OCI-LY7 (cell line): ENCODE measurements around the gene C14orf93. TPM values are rescaled to one million over a fixed set of nuclear protein-coding genes. Genes with fewer than 3 reads are reported as not detected.
A peak's percentile ranks its signal among the peaks of the same experiment; 100 is the strongest.

Experiments used
- BruUV-seq: library from RNA; stranded (reverse); fragments of 400-500 nt; replicated peaks from 2 replicates; lab custom pipeline; 2021; lab: Mats Ljungman, UMichigan
- CTCF ChIA-PET: fragments of 300-600 bp; sonication (Branson Sonifier 250); formaldehyde crosslinking; loops from one replicate; lab custom pipeline; 2022; ENCODE audit warnings: antibody characterized with exemption; ENCODE audit not compliant: unreplicated experiment; lab: Charles Lee
- POLR2A ChIA-PET: fragments of 300-600 bp; sonication (Branson Sonifier 250); formaldehyde crosslinking; loops from one replicate; lab custom pipeline; 2022; ENCODE audit warnings: antibody characterized with exemption; lab: Charles Lee
- DNase-seq: peaks from one replicate; pipeline ENCODE4 v3.0.0-alpha.2; 2015; ENCODE audit warnings: low spot score
- H2AFZ ChIP-seq: fragments of 200-600 bp; sonication (generic), shearing (Covaris generic); 2 replicates; pipeline ENCODE4 v1.6.1; 2014; ENCODE audit warnings: mild to moderate bottlenecking, antibody characterized with exemption, low read length, moderate library complexity
- H3K27ac ChIP-seq: fragments of 200-600 bp; sonication (generic); 2 replicates; pipeline ENCODE4 v1.5.1; 2014; ENCODE audit warnings: mixed run types, low read depth, mild to moderate bottlenecking, moderate library complexity, low read length, inconsistent platforms; ENCODE audit not compliant: poor library complexity, severe bottlenecking
- H3K36me3 ChIP-seq: fragments of 200-600 bp; sonication (generic); 2 replicates; pipeline ENCODE4 v1.6.1; 2014; ENCODE audit warnings: mild to moderate bottlenecking, antibody characterized with exemption, low read length, moderate library complexity, mixed read lengths; ENCODE audit not compliant: insufficient read depth
- H3K4me1 ChIP-seq: fragments of 200-600 bp; sonication (generic); 2 replicates; pipeline ENCODE4 v1.5.1; 2014; ENCODE audit warnings: mild to moderate bottlenecking, low read length; ENCODE audit not compliant: insufficient read depth, poor library complexity, severe bottlenecking
- H3K4me2 ChIP-seq: fragments of 200-600 bp; sonication (generic); 2 replicates; pipeline ENCODE4 v1.6.1; 2014; ENCODE audit warnings: mild to moderate bottlenecking, low read length
- H3K4me3 ChIP-seq: fragments of 200-600 bp; sonication (generic); 2 replicates; pipeline ENCODE4 v1.5.1; 2014; ENCODE audit warnings: mild to moderate bottlenecking, low read depth, low read length; ENCODE audit not compliant: poor library complexity, severe bottlenecking
- H3K79me2 ChIP-seq: fragments of 200-600 bp; sonication (generic); 2 replicates; pipeline ENCODE4 v1.6.1; 2016; ENCODE audit warnings: low read depth, mild to moderate bottlenecking, low read length, moderate library complexity, mixed read lengths; ENCODE audit not compliant: insufficient read depth
- H3K9me2 ChIP-seq: fragments of 200-600 bp; sonication (generic); 2 replicates; pipeline ENCODE4 v1.6.1; 2016; ENCODE audit warnings: mild to moderate bottlenecking, low read length, mixed read lengths; ENCODE audit not compliant: insufficient read depth
- H3K9me3 ChIP-seq: fragments of 200-600 bp; sonication (generic); 2 replicates; pipeline ENCODE4 v1.6.1; 2014; ENCODE audit warnings: mild to moderate bottlenecking, mixed run types, low read length, mixed read lengths
- H4K20me1 ChIP-seq: fragments of 200-600 bp; sonication (generic); 2 replicates; pipeline ENCODE4 v1.6.1; 2014; ENCODE audit warnings: mild to moderate bottlenecking, antibody characterized with exemption, low read length, moderate library complexity, mixed read lengths; ENCODE audit not compliant: insufficient read depth
- CTCF ChIP-seq: fragments of 200-600 bp; sonication (generic); conservative IDR thresholded peaks from 2 replicates; pipeline ENCODE4 v1.5.1; 2014; ENCODE audit warnings: mild to moderate bottlenecking, antibody characterized with exemption, low read length, moderate library complexity, mixed read lengths
- EZH2phosphoT487 ChIP-seq: fragments of 200-600 bp; sonication (generic); IDR thresholded peaks from 2 replicates; pipeline ENCODE4 v1.6.1; 2018; ENCODE audit warnings: low read depth, borderline replicate concordance, mild to moderate bottlenecking, mixed run types, antibody characterized with exemption, low read length, moderate library complexity, mixed read lengths
- intact Hi-C: fragments of 100-400 bp; cut with micrococcal nuclease; formaldehyde crosslinking; loops from one replicate; pipeline ENCODE4 v1.10.0; 2022; ENCODE audit not compliant: unreplicated experiment
- total RNA-seq, 2 experiments: library from RNA; depleted of rRNA in 1 of 2; stranded (reverse); fragments of >200 nt in 1 of 2; shearing (Covaris generic) in 1 of 2; gene quantifications; 2 replicates each; pipeline ENCODE4 v1.2.3, GENCODE V29; 2014 to 2022

Gene C14orf93
- total RNA-seq, 2 experiments from 2014 or later = 15.2 to 17.9 TPM

GRCh38 chr14:23057757-23058653 lies 48.1 kb upstream of the C14orf93 start:
- H3K27ac ChIP-seq = no peak overlapping the region
- intact Hi-C loops = loop anchor here (1.0 to 10.0 kb wide), 3 partner anchors 72 to 483 kb away; no protein-coding TSS in a partner anchor
- H3K79me2 ChIP-seq = no peaks in the 10 kb centered on the region
- peaks cover 44% of the 10 kb centered on the region for H3K36me3 ChIP-seq
- CTCF ChIA-PET = interaction anchor here (0.6 to 2.3 kb wide), 10 partner anchors 11 to 462 kb away, joined by 3 to 18 read pairs (median 4); no protein-coding TSS in a partner anchor
- no peaks in the 10 kb centered on the region for H3K9me3 ChIP-seq
- no TSS peak for BruUV-seq
- TF ChIP-seq EZH2phosphoT487 (no peak), CTCF (peak; percentile 95)
- H3K4me1 ChIP-seq = peaks cover 27% of the 10 kb centered on the region
- H4K20me1 ChIP-seq = no peaks in the 10 kb centered on the region
- no peak overlapping the region for H2AFZ ChIP-seq
- H3K9me2 ChIP-seq = no peaks in the 10 kb centered on the region
- POLR2A ChIA-PET = interaction anchor here (0.6 to 1.0 kb wide), 5 partner anchors 13 to 487 kb away, joined by 3 to 4 read pairs (median 3); no protein-coding TSS in a partner anchor
- DNase-seq = peak; percentile 86
- H3K4me2 ChIP-seq = peak overlapping the region; percentile 85
- peak overlapping the region; percentile 62 for H3K4me3 ChIP-seq

- intact Hi-C loops = loop anchor here (10.0 kb wide), 1 partner anchor 482 kb away; no protein-coding TSS in a partner anchor
- TF ChIP-seq EZH2phosphoT487 = no peak
- no peak for TF ChIP-seq CTCF
- ChIA-PET CTCF (interaction anchor here (0.6 to 2.3 kb wide), 9 partner anchors 12 to 461 kb away, joined by 3 to 18 read pairs (median 4); no protein-coding TSS in a partner anchor), POLR2A (interaction anchor here (0.6 to 1.0 kb wide), 3 partner anchors 51 to 88 kb away, joined by 3 read pairs; no protein-coding TSS in a partner anchor)
- peak within 1 kb of the TSS; percentile 85 for H3K4me2 ChIP-seq
- H3K9me2 ChIP-seq = no peaks in the 10 kb centered on the region
- H3K4me1 ChIP-seq = peaks cover 27% of the 10 kb centered on the region
- H2AFZ ChIP-seq = 0 out of 2 replicates have a peak within 1 kb of the TSS, but pooled peaks have one; percentile 36
- no peaks in the 10 kb centered on the region for H3K9me3 ChIP-seq
- peak; percentile 72 for DNase-seq
- BruUV-seq = no TSS peak
- H3K4me3 ChIP-seq = peak within 1 kb of the TSS; percentile 62
- H3K36me3 ChIP-seq = peaks cover 36% of the 10 kb centered on the region
- H3K27ac ChIP-seq = no peak within 1 kb of the TSS
- H3K79me2 ChIP-seq = no peaks in the 10 kb centered on the region
- H4K20me1 ChIP-seq = no peaks in the 10 kb centered on the region
Measured at GRCh38 chr14:23056956-23057756, 47.2 kb upstream of the C14orf93 start, which contains the start of gene CDH24. CDH24 (minus strand) TSS chr14:23057520; CDS start chr14:23055733, 1,787 bp downstream.
